K562 (cell line): Measurements from ENCODE around the gene BCR. TPM values are rescaled to one million over a fixed set of nuclear protein-coding genes. Genes with fewer than 3 reads are reported as not detected.

Experiments used
- ARID3A ChIP-seq: IDR thresholded peaks from 2 replicates; pipeline ENCODE4 v1.6.1; 2012; ENCODE audit warnings: low read depth, low read length, improper control_type of control experiment, borderline replicate concordance
- CAMTA2 ChIP-seq: fragments of 250-450 bp; sonication (Bioruptor Pico); conservative IDR thresholded peaks from 2 replicates; pipeline ENCODE4 v1.5.1; 2022
- DPF2 ChIP-seq: fragments of 450-650 bp; IDR thresholded peaks from 2 replicates; pipeline ENCODE4 v1.6.1; 2016
- FOXK2 ChIP-seq, 2 experiments: fragments of 450-650 bp; IDR thresholded peaks in 1 of 2; conservative IDR thresholded peaks in 1 of 2; 2 replicates each; pipeline ENCODE4 v1.6.1; 2016; ENCODE audit warnings: low read depth in 2 of 2, mild to moderate bottlenecking in 1 of 2
- GTF2E2 ChIP-seq: fragments of 200-800 bp; sonication (Bioruptor generic); IDR thresholded peaks from 2 replicates; pipeline ENCODE4 v1.6.1; 2016; ENCODE audit warnings: missing genetic modification characterization, missing compliant biosample characterization
- HDAC1 ChIP-seq, 2 experiments: fragments of 450-650 bp; IDR thresholded peaks; 2 replicates each; pipeline ENCODE4 v1.6.1; 2016 to 2017; ENCODE audit warnings: inconsistent platforms in 1 of 2, mild to moderate bottlenecking in 1 of 2, moderate library complexity in 1 of 2
- MBD1 ChIP-seq: fragments of 250-450 bp; sonication (Bioruptor Pico); IDR thresholded peaks from 2 replicates; pipeline ENCODE4 v1.8.0; 2022; ENCODE audit warnings: inconsistent platforms
- NFATC3 ChIP-seq: fragments of 450-650 bp; IDR thresholded peaks from 2 replicates; pipeline ENCODE4 v1.6.1; 2017; ENCODE audit warnings: mild to moderate bottlenecking
- RCOR1 ChIP-seq, 2 experiments: IDR thresholded peaks; 2 replicates each; pipeline ENCODE4 v1.6.1; 2012; ENCODE audit warnings: low read depth in 2 of 2, low read length in 2 of 2, borderline replicate concordance in 1 of 2, improper control_type of control experiment in 1 of 2
- SIN3A ChIP-seq, 2 experiments: fragments of 150-350 bp in 1 of 2; IDR thresholded peaks; 2 replicates each; pipeline ENCODE4 v1.6.1; 2011 to 2016; ENCODE audit warnings: borderline replicate concordance in 2 of 2, low read depth in 2 of 2, low read length in 2 of 2, mild to moderate bottlenecking in 2 of 2, moderate library complexity in 2 of 2; ENCODE audit not compliant: control insufficient read depth in 1 of 2
- SRSF9 ChIP-seq: fragments of 200-400 bp; formaldehyde crosslinking; IDR thresholded peaks from 2 replicates; pipeline ENCODE4 v1.6.1; 2017; ENCODE audit warnings: low read depth, low read length, borderline replicate concordance
- SUPT5H ChIP-seq: fragments of 450-650 bp; IDR thresholded peaks from 2 replicates; pipeline ENCODE4 v1.6.1; 2016
- TBP ChIP-seq: optimal IDR thresholded peaks from 2 replicates; pipeline ENCODE3; 2011; ENCODE audit warnings: low read depth, low read length, improper control_type of control experiment
- TEAD2 ChIP-seq: fragments of 450-650 bp; IDR thresholded peaks from 2 replicates; pipeline ENCODE4 v1.6.1; 2016; ENCODE audit warnings: missing genetic modification characterization, control low read depth, missing compliant biosample characterization
- ZMIZ1 ChIP-seq, 2 experiments: fragments of 150-350 bp in 1 of 2; IDR thresholded peaks; 2 replicates each; pipeline ENCODE4 v1.6.1; 2012 to 2016; ENCODE audit warnings: low read depth in 2 of 2, low read length in 2 of 2, mild to moderate bottlenecking in 1 of 2, moderate library complexity in 1 of 2
- ZNF184 ChIP-seq: sonication (generic); formaldehyde crosslinking; IDR thresholded peaks from 2 replicates; pipeline ENCODE4 v1.5.0; 2020; ENCODE audit warnings: missing genetic modification reagents
- ZNF41 ChIP-seq: fragments of 250-450 bp; sonication (Bioruptor Pico); conservative IDR thresholded peaks from 2 replicates; pipeline ENCODE4 v1.4.0; 2020; ENCODE audit warnings: mild to moderate bottlenecking
- polyA plus RNA-seq, 8 experiments: library from polyadenylated mRNA; depleted of rRNA in 4 of 8; stranded (reverse) in 5 of 8; unstranded in 3 of 8; fragments of >200 nt; fragmentation: Nextera tagmentation in 2 of 8; fragmentation: Illumina TruSeq in 1 of 8; extraction: Ambion mirVana in 2 of 8; extraction: Trizol in 1 of 8; gene quantifications; 2 replicates each; pipeline versions ENCODE4 v1.2.1 to v1.2.3, GENCODE V29; 2011 to 2014; ENCODE audit warnings: inconsistent platforms in 1 of 8, missing spikeins in 1 of 8
- total RNA-seq, 7 experiments: library from RNA; depleted of rRNA in 6 of 7; stranded (reverse); fragments of >200 nt in 6 of 7; fragmentation: Illumina TruSeq in 2 of 7; extraction: Trizol in 2 of 7; gene quantifications; 2 replicates each; pipeline versions ENCODE4 v1.2.1 to v1.2.3, GENCODE V29; 2011 to 2021; ENCODE audit warnings: low replicate concordance in 1 of 7

The BCR gene
- total and polyA plus RNA-seq, 9 of the 15 experiments (the other 6 are each of a cell fraction or from before 2014, with no cell fraction given): 0.41 to 150 (median 45.6) TPM

GRCh38 chr22:23169043-23169406, 11.3 kb upstream of the BCR start (continued):
- TF ChIP-seq NFATC3 (no peak), DPF2 (no peak), ARID3A (no peak), ZMIZ1 (IDR thresholded peaks at IDR 0.05; ENCODE audit: low read depth in 2 of 2, low read length in 2 of 2) (no peak), TBP (peak; percentile 33), HDAC1 (IDR thresholded peaks at IDR 0.05) (no peak), MBD1 (no peak), SUPT5H (no peak), SIN3A (IDR thresholded peaks at IDR 0.05; ENCODE audit: borderline replicate concordance in 2 of 2, control insufficient read depth in 1 of 2, low read depth in 2 of 2, low read length in 2 of 2) (no peak), ZNF41 (CRISPR knock-in tag) (no peak), GTF2E2 (no peak), RCOR1 (IDR thresholded peaks at IDR 0.05; ENCODE audit: borderline replicate concordance in 1 of 2, low read depth in 2 of 2, low read length in 2 of 2) (0 out of 4 replicates have a peak, but pooled peaks of 1 of the 2 experiments have one; percentile 27), FOXK2 (conservative IDR thresholded peaks at IDR 0.05 in 1 of 2, IDR thresholded peaks at IDR 0.05 in 1 of 2; ENCODE audit: low read depth in 2 of 2) (no peak), CAMTA2 (CRISPR knock-in tag) (no peak), ZNF184 (no peak), TEAD2 (tag) (no peak), SRSF9 (no peak)
